Activated CD8-positive, alpha-beta T cell treated with anti-CD3 and anti-CD28 coated beads for 36 hours (primary cell): ENCODE results near the gene PDK1. TPM values are rescaled to one million over a fixed set of nuclear protein-coding genes. Genes with fewer than 3 reads are reported as not detected.

Source experiments
- ATAC-seq: fragments of 200-7000 bp; cut with Tn5 transposase; one replicate; pipeline ENCODE4 v1.10.0; 2021; ENCODE audit warnings: mild to moderate bottlenecking, moderate library complexity
- CTCF ChIA-PET: fragments of 350-600 bp; sonication (Branson Sonifier 250); formaldehyde crosslinking; loops from one replicate; lab custom pipeline; 2021; ENCODE audit warnings: antibody characterized with exemption; lab: Charles Lee
- POLR2A ChIA-PET: fragments of 350-600 bp; sonication (Branson Sonifier 250); formaldehyde crosslinking; loops from one replicate; lab custom pipeline; 2021; ENCODE audit warnings: antibody characterized with exemption; lab: Charles Lee
- DNase-seq: peaks from one replicate; pipeline ENCODE4 v3.0.0-alpha.2; 2020
- H3K27ac Mint-ChIP-seq: one replicate; pipeline ENCODE4 v1.8.0; 2021; ENCODE audit warnings: mild to moderate bottlenecking, mixed read lengths
- H3K27me3 Mint-ChIP-seq: one replicate; pipeline ENCODE4 v1.8.0; 2021; ENCODE audit warnings: mixed read lengths
- H3K36me3 Mint-ChIP-seq: one replicate; pipeline ENCODE4 v1.8.0; 2021; ENCODE audit warnings: low read depth, mixed read lengths
- H3K4me1 Mint-ChIP-seq: one replicate; pipeline ENCODE4 v1.8.0; 2021; ENCODE audit warnings: low read depth, mixed read lengths
- H3K4me3 Mint-ChIP-seq: one replicate; pipeline ENCODE4 v1.8.0; 2021; ENCODE audit warnings: mild to moderate bottlenecking, moderate library complexity, mixed read lengths
- H3K9me3 Mint-ChIP-seq: one replicate; pipeline ENCODE4 v1.8.0; 2021; ENCODE audit warnings: mixed read lengths
- CTCF ChIP-seq: fragments of 200-600 bp; IDR thresholded peaks from one replicate; pipeline ENCODE4 v1.8.0; 2022; ENCODE audit warnings: antibody characterized with exemption, mild to moderate bottlenecking
- intact Hi-C: fragments of 100-400 bp; cut with micrococcal nuclease; formaldehyde crosslinking; loops from one replicate; pipeline ENCODE4 v1.10.0; 2022
- total RNA-seq, 2 experiments: library from RNA; stranded (reverse); gene quantifications; one replicate each; pipeline ENCODE4 v1.2.3, GENCODE V29; 2021

Gene PDK1
- total RNA-seq, 2 experiments from 2014 or later: 65.8 to 70.7 TPM

DNA sequence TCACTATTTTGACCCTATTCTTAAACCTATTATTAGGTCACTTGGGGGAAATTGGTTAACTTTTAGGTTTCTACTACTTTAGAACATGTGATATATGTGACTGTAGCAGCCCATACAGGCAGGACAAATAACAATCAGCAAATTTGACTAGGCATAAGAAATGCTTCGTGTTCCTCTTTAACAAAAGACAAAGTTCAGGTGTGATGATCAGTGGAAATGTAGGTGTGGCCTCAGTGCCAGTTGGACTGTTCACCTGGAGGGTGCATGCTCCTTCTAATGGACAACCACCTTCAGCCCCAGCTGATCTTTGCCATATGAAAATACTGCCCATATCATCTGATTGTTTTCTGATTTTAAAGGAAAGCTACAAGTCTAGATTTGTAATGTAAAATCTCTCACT is 6.4 kb downstream of the PDK1 start:
- no peak for DNase-seq
- H3K4me3 Mint-ChIP-seq: no peak overlapping the region
- POLR2A ChIA-PET: interaction anchor here (1.6 kb wide), 1 partner anchor 12 kb away, joined by 4 read pairs; no protein-coding TSS in a partner anchor
- no peak overlapping the region for H3K27ac Mint-ChIP-seq
- ATAC-seq: no peak
- H3K9me3 Mint-ChIP-seq: no peaks in the 10 kb centered on the region
- intact Hi-C loops: no loop called here
- H3K4me1 Mint-ChIP-seq: peaks cover 43% of the 10 kb centered on the region
- CTCF ChIA-PET: no interaction called here
- H3K36me3 Mint-ChIP-seq: peaks cover 67% of the 10 kb centered on the region
- H3K27me3 Mint-ChIP-seq: no peaks in the 10 kb centered on the region
- TF ChIP-seq CTCF: no peak

DNA sequence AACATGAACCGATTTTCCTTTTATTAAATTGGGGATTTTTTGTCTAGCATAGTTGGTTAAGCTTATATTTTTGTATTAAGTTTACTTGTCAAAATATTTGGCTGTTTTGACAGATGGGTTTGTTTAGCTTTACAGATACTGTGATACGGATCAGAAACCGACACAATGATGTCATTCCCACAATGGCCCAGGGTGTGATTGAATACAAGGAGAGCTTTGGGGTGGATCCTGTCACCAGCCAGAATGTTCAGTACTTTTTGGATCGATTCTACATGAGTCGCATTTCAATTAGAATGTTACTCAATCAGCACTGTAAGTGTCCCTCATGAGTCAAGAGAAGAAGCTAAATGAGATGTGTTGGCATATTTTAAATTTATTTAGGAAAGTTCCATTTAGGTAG is 8.5 kb downstream of the PDK1 start:
- H3K4me3 Mint-ChIP-seq: no peak overlapping the region
- ATAC-seq: no peak
- no peak overlapping the region for H3K27ac Mint-ChIP-seq
- intact Hi-C loops: no loop called here
- TF ChIP-seq CTCF: no peak
- no peaks in the 10 kb centered on the region for H3K27me3 Mint-ChIP-seq
- no peak for DNase-seq
- ChIA-PET CTCF (interaction anchor here (0.6 to 1.0 kb wide), 2 partner anchors 14 to 17 kb away, joined by 3 to 5 read pairs; no protein-coding TSS in a partner anchor), POLR2A (no interaction called here)
- H3K9me3 Mint-ChIP-seq: no peaks in the 10 kb centered on the region
- H3K4me1 Mint-ChIP-seq: peaks cover 46% of the 10 kb centered on the region
- peaks cover 70% of the 10 kb centered on the region for H3K36me3 Mint-ChIP-seq

- CTCF ChIA-PET: no interaction called here
- no peak for ATAC-seq
- POLR2A ChIA-PET: interaction anchor here (1.2 to 1.6 kb wide), 2 partner anchors 7 to 10 kb away, joined by 3 to 6 read pairs; no protein-coding TSS in a partner anchor
- TF ChIP-seq CTCF: no peak
- Mint-ChIP-seq H3K4me3 (no peak overlapping the region), H3K27ac (no peak overlapping the region), H3K27me3 (no peaks in the 10 kb centered on the region), H3K9me3 (peaks cover 17% of the 10 kb centered on the region), H3K36me3 (peaks cover 83% of the 10 kb centered on the region), H3K4me1 (peaks cover 29% of the 10 kb centered on the region)
- no peak for DNase-seq
- intact Hi-C loops: no loop called here
Measured at GRCh38 chr2:172571245-172571644, 15.4 kb downstream of the PDK1 start.

DNA sequence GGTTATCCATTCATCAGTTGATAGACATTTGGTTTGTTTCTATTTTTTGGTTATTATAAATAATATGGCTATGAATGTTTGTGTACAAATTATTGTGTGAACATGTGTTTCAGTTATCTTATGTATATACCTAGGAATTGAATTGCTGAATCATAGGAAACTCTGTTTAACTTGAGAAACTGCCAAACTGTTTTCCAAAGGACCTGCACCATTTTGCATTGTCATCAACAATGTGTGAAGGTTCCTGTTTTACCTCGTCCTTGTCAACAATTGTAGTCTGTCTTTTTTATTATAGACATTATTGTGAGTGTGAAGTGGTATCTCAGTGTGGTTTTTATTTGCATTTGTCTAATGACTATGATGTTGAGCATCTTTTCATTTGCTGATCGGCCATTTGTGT is 17.1 kb downstream of the PDK1 start:
- Mint-ChIP-seq H3K27ac (no peak overlapping the region), H3K4me3 (no peak overlapping the region), H3K4me1 (peaks cover 26% of the 10 kb centered on the region), H3K9me3 (peaks cover 24% of the 10 kb centered on the region), H3K36me3 (peaks cover 83% of the 10 kb centered on the region), H3K27me3 (no peaks in the 10 kb centered on the region)
- DNase-seq: no peak
- no peak for ATAC-seq
- no peak for TF ChIP-seq CTCF
- POLR2A ChIA-PET: interaction anchor here (1.6 kb wide), 1 partner anchor 8 kb away, joined by 6 read pairs; no protein-coding TSS in a partner anchor
- intact Hi-C loops: no loop called here
- CTCF ChIA-PET: no interaction called here

DNA sequence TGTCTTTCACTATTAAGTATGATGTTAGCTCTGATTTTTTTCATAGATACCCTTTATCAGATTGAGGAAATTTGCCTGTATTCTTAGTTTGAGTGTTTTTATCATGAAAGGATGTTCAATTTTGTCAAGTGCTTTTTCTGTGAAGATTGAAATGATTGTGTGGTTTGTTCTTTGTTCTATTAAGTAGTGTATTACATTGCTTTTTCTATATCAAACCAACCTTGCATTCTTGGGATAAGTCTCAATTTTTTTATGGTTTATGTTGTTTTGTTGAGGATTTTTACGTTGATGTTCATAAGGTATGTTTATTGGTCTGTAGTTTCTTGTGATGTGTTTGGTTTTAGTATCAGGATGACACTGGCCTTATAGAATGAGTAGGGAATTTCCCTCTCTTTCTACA is 19.1 kb downstream of the PDK1 start:
- Mint-ChIP-seq H3K9me3 (peaks cover 31% of the 10 kb centered on the region), H3K4me1 (peaks cover 23% of the 10 kb centered on the region), H3K4me3 (no peak overlapping the region), H3K27ac (no peak overlapping the region), H3K36me3 (peaks cover 88% of the 10 kb centered on the region), H3K27me3 (no peaks in the 10 kb centered on the region)
- intact Hi-C loops: no loop called here
- no peak for TF ChIP-seq CTCF
- POLR2A ChIA-PET: interaction anchor here (1.1 to 1.7 kb wide), 3 partner anchors 13 to 18 kb away, joined by 4 to 5 read pairs (median 4); no protein-coding TSS in a partner anchor
- no peak for DNase-seq
- CTCF ChIA-PET: interaction anchor here (1.0 to 2.6 kb wide), 2 partner anchors 15 to 18 kb away, joined by 3 to 9 read pairs; no protein-coding TSS in a partner anchor
- ATAC-seq: no peak
